ENCODE data around the gene SMG5.
"Not testable (repeated sequence)": the region's sequence is repeated elsewhere in the genome, so short reads cannot be mapped to it uniquely, and the experiment has no call there.

Gene SMG5
- 63.5 to 172 (median 106) reads per million in 18 experiments for total RNA-seq

DNA sequence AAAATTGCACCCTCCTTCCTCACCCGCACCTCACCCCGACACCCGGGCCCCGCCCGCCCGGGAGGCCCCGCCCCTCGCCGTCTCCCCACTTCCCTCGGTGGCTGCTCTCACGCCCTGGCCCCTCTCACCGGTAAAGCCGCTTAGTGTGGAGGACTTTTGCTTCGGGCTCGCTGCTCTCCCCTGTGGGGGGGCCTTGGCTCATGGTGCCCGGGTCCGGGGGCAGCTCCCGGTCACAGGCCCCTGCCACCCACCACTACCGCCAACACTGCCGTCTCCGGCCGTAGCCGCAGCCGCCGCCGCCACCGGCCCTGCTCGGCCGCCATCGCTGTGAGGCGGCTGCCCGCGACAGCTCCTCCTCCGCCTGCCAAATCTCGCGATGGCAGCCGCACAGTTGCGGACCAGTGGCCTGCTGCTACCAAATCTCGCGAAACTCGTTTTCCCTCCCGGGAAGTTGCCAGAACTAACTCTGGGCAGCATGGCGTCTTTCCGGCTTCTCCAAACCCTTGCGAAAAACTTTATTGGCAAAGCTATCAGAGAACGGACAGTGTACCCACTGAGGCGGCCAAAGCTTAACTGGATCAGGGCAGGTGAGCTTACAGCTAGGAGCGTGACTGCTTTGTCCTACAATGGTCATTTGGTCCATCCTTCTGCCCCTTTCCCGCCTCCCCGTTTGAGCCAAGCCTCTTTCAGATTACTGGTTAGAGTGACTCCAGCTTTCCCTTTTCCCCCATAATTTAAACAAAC lies at the start of gene SMG5:
Gene SMG5 (minus strand): TSS at position 347 of the 744 bp plus-strand sequence. CDS start 145 bp downstream, at position 202.
- peak; percentile 99 for DNase-seq

DNA sequence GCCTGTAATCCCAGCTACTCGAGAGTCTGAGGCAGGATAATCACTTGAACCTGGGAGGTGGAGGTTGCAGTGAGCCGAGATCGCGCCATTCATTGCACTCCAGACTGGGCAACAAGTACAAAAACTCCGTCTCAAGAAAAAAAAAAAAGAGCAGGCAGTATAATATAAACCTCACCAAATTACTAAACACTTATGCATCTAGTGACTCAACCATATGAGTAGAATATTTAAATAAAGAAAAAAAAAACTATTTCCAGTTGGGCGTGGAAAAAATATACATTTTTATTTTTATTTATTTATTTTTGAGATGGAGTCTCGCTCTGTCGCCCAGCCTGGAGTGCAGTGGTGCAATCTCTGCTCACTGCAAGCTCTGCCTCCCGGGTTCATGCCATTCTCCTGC lies 40.6 kb upstream of the SMG5 start:
- not testable (repeated sequence) for DNase-seq

DNA sequence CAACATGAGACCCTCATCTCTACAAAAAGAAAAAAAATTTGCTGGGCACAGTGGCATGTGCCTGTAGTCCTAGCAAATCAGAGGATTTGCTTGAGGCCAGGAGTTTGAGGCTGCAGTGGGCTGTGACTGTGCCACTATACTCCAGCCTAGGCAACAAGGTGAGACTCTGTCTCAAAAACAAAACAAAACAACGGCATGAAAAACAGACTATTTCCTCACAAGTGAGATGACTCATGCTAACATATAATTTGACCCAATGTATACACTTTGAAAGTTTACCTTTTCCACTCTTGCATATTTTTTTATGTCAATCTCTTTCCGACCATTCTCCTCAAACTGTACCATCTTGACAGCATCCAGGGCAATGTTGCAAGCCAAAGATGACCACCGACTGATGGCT lies 37.9 kb upstream of the SMG5 start:
- DNase-seq: no peak

DNA sequence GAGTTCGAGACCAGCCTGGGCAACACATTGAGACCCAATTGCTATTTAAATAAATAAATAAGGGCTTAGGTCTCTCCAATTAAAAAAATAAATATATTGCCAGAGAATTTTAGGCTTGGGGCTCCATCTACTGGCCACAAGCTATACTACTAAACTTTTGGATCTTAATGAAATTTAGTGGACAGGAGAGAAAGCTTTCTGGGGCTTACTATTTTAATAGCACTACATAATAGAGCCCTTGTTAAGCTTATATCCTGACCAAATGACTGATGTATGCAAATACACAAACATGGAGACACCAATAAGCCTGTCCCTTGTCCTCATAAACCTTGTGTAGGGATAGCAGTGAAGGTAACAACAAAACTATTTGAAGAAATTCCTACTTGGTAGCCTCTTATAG lies 37.0 kb upstream of the SMG5 start:
- peak; percentile 39 to 54 for DNase-seq

GRCh38 chr1:156316909-156317308 lies 34.3 kb upstream of the SMG5 start:
- no peak for DNase-seq

- DNase-seq: no peak
These were observed 28.3 kb upstream of the SMG5 start for GRCh38 chr1:156310962-156311361.

GRCh38 chr1:156308078-156308477 lies 25.5 kb upstream of the SMG5 start:
- DNase-seq: no peak

DNA sequence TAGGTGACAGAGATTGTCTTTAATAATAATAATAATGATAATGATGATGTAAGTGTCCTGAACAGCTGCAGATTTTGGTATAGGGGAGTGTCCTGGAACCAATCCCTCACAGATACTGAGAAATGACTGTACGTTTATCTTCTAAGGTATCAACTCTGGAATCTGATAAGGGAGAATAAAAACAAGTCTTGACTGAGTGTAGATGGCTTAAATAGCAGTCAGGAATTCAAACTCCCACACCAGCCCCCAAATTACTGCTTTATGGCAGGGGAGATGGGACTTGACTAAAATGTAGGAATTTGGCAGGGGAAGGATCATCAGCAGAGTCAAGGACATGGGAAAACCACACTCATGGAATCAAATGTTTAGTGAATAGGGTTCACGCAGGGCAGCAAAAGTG lies 22.6 kb upstream of the SMG5 start:
- DNase-seq: no peak

- DNase-seq: no peak
These were observed 20.6 kb upstream of the SMG5 start for GRCh38 chr1:156303241-156303640.

GRCh38 chr1:156298852-156299357 lies 16.3 kb upstream of the SMG5 start, which contains the start of gene VHLL:
VHLL (minus strand) TSS chr1:156299307; CDS start chr1:156299189, 118 bp downstream.
- DNase-seq: no peak

DNA sequence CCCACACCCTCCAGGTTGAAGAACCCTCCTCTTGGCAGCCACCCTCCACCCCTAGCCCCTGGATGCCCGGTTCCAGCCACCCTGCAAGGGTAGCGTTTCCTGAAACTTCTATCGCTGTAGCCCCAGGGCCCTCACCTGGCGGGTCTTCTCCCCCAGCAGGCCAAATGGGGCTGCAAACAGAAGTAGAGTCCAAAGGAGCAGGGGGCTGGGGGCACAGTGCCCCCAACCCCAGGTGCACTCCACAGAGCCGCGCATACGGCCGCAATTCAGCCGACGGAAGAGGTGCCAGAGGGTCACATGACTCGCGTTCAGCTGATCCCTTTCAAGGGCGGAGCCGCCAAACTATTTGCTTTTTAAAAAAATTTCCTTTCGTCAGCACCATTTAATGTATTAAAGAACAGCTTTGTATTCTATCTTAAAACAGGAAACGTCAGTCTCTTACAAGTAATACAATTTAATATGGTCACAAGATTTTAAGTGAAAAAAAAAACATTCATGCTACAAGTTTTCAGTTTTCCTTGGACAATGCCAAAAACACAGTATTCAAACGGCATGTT lies 12.8 kb upstream of the SMG5 start, which contains the start of gene GLMP:
Gene GLMP (minus strand): TSS at position 289 of the 557 bp plus-strand sequence. CDS start 34 bp downstream, at position 255.
- peak; percentile 61 to 70 for DNase-seq

DNA sequence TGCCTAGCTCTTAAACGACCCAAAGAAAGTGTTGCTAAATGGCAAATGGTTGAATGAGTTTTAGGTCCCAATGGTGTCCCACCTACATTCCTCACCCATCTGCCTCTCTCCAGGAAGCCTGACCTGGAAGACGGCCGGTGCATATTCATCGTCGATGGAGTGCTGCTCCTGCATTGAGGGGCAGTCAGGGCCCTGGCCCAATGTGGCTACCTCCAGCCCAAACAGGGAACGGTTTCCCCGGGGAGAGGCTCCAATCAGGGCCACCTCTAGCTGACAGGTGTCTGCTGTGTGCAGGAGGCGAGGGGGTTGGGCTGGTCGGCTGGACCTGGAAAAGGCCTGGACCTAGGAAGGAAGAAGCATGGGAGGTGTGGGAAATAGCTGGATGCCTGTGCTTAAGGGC lies 11.3 kb upstream of the SMG5 start:
- no peak for DNase-seq

DNA sequence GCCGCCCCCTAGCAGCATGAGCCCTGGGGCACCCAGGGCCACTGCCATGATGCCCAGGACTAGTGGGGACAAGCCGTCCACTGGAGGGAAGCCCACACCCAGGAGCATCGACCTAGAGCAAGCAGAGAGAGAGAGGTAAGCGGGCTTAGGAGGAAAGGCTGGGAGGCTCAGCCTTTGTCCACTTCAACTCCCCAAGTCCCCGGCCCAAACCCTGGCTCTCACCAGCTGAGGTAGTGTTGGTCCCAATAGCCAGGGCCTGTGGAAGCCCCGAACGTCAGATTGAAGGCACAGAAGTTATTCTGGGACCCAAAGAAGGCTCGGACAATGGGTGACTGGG lies 10.4 kb upstream of the SMG5 start:
- no peak for DNase-seq

DNA sequence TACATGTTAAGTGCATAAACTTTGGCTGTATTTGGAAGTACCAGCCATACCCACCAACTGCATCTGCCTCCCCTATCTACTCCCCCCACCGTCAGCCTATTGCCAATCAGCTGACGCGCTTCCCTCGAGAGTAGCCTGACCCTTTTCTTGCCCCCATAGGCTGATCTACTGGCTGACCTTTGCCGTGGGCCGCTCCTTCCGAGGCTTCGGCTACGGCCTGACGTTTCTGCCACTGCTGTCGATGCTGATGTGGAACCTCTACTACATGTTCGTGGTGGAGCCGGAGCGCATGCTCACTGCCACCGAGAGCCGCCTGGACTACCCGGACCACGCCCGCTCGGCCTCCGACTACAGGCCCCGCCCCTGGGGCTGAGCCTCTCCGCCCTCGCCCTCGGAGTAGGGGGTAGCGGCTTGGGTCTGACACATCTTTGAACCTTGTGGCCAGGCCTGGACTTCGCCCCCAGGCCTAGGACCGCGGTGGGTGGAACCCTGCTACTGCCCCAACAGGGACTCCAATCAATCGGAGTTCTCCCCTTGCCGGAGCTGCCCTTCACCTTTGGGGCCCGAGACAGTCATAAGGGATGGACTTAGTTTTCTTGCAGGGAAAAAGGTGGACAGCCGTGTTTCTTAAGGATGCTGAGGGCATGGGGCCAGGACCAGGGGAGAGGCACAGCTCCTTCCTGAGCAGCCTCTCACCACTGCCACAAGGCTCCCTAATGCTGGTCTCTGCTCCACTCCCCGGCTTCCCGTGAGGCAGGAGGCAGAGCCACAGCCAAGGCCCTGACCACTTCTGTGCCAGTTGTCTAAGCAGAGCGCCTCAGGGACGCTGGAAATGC lies 8.8 kb upstream of the SMG5 start:
- peak; percentile 73 to 77 for DNase-seq

- no peak for DNase-seq
These were observed 7.2 kb upstream of the SMG5 start for GRCh38 chr1:156289857-156290256.

- no peak for DNase-seq
These were observed 3.4 kb upstream of the SMG5 start for GRCh38 chr1:156286061-156286460.

- DNase-seq: no peak
These were observed 2.8 kb upstream of the SMG5 start for GRCh38 chr1:156285437-156285836.

- DNase-seq: peak; percentile 38 to 51
These were observed 2.1 kb upstream of the SMG5 start for GRCh38 chr1:156284757-156285156.

DNA sequence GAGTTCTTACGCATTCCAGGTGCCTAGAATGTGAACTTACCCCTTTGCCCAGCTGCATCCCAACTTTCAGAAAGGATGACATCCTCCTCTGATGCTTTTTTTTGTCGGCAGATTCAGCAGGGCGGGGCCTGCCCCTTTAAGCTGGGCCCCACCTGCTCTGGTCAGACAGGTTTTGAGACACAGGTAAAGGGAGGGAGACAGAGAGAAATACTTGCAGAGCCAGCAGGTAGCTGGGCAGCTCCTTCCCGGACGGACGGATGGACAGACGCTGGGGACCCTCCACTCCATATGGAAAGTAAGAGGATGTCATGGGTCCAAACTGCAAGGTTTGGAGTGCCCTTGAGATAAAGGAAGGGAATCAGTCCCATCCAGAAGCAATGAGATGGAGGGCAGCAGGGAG lies 1.5 kb upstream of the SMG5 start, which contains the start of gene TMEM79:
Gene TMEM79 (plus strand): TSS at position 214 of the 400 bp plus-strand sequence. CDS start 902 bp downstream, outside the sequence.
- no peak for DNase-seq

GRCh38 chr1:156283521-156283920 lies 896 bp upstream of the SMG5 start:
- peak; percentile 18 to 45 for DNase-seq

DNA sequence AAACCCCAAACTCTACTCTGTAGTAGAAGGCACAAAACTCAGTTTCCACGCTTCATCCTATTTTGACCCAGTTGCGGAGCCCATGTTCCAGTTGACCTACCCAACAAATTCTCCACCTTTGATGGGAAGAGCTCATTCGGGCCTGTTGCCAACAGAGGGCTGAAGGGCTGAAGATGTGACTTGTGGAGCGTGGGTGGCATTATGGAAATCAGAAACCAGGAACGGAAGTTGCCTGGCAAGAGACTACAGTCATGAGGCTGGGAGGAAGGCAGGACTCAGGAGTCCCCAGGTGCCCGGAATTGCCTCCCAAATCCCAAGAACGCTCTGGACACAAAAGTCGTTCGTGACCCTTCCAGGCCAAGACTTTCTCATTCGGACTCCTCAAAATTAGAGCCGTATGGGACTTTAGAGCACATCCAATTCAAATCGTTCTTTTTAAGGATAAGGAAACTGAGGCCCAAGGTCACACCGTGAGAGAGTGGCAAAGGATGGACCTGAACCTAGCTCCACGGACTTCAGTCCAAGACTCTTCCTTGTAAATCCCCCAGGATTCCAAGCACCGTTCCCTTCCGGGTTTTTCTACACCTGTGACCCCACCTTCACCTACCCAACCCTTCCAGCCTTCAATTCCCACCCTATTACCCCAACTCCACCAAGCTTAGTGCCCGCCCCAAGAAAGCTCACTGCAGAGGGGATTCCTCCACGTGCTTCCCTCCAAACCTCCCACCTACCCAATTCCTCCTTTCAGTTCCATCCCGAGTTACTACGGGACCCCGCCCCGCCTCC lies 739 bp downstream of the SMG5 start:
- DNase-seq: peak; percentile 70 to 86

- DNase-seq: peak; percentile 61 to 80
These were observed 1.3 kb downstream of the SMG5 start for GRCh38 chr1:156281281-156281680.

All from inflammatory macrophage (primary cell).